Skin epidermis (tissue), 12 donors: ENCODE data around the gene KCNIP1.

Experiments
- H3K27ac ChIP-seq, 21 experiments: fragments of 200-600 bp; sonication (generic) in 11 of 21; one replicate each; pipeline ENCODE4 v1.5.0; 2020; ENCODE audit warnings: mild to moderate bottlenecking in 3 of 21, inconsistent platforms in 2 of 21, moderate library complexity in 2 of 21
- H3K4me3 ChIP-seq, 7 experiments: fragments of 200-600 bp; sonication (generic) in 2 of 7; one replicate each; pipeline ENCODE4 v1.5.0; 2020; ENCODE audit warnings: inconsistent platforms in 2 of 7, mild to moderate bottlenecking in 2 of 7, moderate library complexity in 1 of 7

KCNIP1 gene

DNA sequence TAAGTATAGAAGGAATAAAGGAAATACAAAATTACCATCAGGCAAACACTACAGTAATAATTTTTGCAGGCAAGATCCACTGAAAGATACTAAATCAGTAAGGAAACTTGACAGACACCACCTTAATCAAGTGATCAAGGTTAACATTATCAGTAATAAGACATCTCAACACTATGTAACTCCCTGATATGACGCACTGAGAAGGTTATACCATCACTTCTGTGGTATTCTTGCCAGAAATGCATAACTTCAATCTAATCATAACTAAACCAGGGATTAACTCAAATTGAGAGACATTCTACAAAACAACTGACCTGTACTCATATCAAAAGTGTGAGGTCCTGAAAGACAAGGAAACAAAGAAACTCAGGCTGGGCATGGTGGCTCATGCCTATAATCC lies 227.2 kb downstream of the KCNIP1 start:
- H3K4me3 ChIP-seq: no peak overlapping the region
- H3K27ac ChIP-seq: no peak overlapping the region

DNA sequence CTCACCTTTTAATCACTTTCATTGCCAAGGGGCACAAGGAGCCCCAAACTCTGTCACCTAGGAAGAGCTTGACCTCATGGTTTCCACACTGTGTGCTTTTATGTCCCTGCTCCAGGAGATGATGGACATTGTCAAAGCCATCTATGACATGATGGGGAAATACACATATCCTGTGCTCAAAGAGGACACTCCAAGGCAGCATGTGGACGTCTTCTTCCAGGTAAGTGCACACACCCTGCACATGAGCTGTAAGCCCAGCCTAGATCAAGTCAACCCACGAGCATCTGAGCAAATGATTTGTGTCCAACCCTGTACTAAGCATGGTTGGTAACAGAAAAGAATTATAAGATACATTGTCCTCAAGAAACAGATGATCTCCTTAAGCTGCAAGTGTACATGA lies 228.9 kb downstream of the KCNIP1 start:
- Histone ChIP-seq H3K4me3 (no peak overlapping the region), H3K27ac (no peak overlapping the region)

DNA sequence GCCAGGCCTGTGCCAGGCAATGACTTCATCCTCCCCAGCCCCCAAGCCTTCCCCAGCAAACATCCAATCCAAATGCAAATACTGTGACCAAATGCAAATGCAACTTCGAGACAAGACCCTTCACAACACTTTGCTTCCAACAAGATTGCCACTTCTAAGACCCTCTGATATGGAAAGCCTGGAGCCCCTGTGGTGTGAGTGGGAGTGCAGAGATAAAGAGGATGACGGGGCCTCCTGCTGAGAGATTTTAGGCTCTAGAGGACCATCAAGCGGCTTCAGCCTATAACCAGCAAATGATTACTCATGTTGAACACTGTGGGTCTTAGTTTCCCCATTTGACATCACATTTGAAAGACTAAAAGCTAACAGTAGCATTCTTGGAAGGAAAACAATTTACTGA lies 233.1 kb downstream of the KCNIP1 start:
- Histone ChIP-seq H3K4me3 (no peak overlapping the region), H3K27ac (no peak overlapping the region)

DNA sequence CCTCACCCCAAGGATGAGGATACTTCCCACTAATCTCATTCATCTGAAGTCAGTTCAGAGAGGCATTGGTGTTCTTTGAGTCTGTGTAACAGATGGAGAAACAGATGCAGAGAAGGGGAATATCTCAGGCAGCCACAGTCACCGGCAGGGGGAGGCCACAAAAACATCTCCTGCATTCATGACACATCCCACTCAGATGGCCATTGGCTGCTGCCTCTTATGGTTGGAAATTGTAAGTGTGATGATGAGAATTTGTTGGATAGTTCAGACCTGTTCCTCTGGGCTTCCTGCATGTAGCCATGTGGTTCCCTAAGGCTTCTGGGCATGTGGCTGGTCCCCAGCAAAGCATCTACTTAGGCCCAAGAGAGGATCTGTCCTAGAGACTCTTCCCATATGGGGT lies 233.8 kb downstream of the KCNIP1 start:
- H3K27ac ChIP-seq: no peak overlapping the region

DNA sequence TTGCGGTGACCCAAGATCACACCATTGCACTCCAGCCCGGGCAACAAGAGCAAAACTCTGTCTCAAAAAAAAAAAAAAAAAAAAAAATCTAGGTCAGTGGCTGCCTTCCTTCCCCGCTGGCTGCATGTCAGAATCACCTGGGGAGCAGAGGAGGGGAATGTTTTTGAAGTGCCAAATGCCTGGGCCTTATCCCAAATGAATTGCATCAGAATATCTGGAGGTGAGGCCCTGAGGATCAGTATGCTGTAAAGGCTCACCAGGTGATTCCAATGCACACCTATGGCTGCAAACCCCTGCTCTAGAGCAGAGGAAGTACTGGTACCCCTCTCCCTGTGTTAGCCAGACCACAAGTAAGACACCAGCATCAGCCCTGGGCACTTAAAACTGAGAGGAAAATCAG lies 235.0 kb downstream of the KCNIP1 start:
- Histone ChIP-seq H3K4me3 (no peak overlapping the region), H3K27ac (no peak overlapping the region)

More for the DNA sequence above, 233.8 kb downstream of the KCNIP1 start:
- H3K4me3 ChIP-seq: no peak overlapping the region

DNA sequence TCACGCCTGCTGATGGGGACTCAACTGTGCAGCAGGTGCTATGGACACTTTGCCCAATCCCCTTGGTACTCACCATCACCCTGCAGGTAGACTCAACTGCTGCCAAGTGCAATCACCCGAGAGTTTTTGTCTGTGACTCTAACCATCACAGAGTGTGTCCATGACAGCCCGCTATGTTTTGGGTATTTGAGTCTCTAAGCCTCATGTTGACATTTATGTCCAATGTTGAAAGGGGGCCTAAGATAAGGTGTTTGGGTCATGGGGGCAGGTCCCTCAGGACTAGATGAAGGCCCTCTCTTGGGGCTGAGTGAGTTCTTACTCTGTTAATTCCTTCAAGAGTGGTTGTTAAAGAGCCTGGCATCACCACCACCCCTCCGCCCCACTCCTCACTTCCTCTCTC lies 235.6 kb downstream of the KCNIP1 start:
- Histone ChIP-seq H3K4me3 (no peak overlapping the region), H3K27ac (no peak overlapping the region)

DNA sequence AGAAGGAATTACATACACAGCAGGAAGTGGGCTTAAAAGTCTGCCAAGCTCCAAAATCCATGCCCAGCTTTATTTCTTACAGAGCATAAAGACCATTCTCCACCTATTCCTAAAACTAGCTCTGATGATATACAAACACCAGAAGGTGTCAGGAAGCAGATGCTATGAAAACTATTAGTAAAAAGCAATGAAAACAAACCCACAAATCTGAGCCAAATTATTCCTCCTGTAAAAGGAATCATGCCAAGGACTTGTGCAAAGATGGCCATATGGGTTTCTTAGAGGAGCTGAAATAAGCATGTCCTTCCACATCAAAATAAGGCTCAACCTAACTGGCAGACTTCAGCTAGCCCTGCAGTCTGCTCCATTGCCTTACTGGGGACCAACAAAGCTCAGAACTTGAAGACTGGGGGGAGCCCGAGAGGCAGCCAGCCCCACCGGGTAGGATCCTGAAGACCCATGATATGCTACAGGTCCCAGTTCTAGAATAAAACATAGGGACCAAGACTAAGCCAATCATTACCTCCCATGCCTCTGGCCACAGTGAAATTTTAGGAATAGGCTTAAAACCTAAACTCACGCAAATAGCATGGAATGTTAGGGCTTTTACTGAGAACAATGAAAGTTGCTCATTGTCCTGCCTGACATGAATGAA lies 236.9 kb downstream of the KCNIP1 start:
- Histone ChIP-seq H3K27ac (no peak overlapping the region), H3K4me3 (no peak overlapping the region)

DNA sequence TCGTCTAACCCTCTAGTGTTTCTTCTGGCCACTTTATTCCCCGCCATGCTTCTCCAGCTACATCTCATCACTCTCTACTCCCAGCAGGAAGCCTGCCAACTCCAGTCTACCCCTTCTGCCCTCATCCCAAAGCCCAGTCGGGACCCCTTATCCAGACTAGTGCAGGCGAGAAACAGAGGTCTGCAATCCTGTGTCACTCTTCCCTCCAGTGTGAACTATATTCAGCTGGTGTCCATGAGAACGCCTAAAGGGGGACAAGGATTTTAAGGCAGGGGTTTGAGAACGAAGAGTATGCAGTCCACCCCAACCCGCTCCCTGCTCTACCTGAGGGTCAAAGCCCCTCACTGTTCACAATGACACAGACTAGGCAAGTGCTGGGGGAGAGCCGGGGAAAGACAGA lies 238.0 kb downstream of the KCNIP1 start:
- H3K4me3 ChIP-seq: no peak overlapping the region
- no peak overlapping the region for H3K27ac ChIP-seq

DNA sequence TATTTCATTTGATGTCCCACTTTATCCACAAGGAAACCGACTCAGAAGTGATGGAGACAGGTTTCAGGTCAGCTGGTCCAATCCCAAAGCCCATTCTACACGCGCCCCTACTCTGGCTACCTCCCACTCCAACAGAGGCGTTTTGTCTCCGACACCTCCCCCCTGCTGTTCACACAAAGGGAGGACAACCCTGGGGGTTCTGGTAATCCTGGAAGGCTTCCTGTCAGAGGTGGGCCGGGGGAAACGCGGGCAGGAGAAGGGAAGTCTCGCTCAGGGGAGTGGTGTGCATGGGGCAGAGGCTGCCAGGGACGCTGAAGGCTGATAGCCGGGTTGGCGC lies 240.0 kb downstream of the KCNIP1 start:
- H3K27ac ChIP-seq: no peak overlapping the region
- H3K4me3 ChIP-seq: no peak overlapping the region

DNA sequence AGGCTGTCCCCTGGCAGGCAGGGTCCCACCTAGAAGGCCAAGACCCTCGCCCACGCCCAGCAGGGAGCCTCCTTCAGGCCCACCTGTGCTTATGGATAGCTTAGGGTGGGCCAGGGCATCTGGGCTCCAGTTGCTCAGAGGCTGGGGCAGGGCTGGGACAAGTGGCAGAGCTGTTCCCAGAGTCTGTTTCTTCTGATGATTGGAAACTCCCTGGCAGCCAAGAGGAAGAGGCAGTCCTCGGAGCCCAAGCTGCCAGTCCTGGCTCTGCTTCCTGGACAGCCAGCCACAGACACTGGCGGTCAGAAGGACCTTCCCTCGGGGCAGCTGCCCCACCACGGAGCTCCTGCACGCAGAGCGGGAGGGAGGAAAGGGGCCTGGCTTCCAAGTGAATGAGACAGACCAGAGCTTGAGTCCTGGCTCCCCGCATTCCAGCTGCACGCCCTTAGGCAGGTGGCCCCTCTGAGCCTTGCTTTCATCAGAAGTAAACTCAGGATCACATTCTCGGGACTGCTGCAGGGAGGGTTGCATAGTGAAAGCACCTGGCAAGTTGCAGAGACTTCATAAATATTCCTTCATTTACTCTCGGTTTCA lies 241.8 kb downstream of the KCNIP1 start:
- H3K27ac ChIP-seq: peak overlapping the region in 10 of 21 experiments; percentile 10 to 60 (median 38)
- no peak overlapping the region for H3K4me3 ChIP-seq

DNA sequence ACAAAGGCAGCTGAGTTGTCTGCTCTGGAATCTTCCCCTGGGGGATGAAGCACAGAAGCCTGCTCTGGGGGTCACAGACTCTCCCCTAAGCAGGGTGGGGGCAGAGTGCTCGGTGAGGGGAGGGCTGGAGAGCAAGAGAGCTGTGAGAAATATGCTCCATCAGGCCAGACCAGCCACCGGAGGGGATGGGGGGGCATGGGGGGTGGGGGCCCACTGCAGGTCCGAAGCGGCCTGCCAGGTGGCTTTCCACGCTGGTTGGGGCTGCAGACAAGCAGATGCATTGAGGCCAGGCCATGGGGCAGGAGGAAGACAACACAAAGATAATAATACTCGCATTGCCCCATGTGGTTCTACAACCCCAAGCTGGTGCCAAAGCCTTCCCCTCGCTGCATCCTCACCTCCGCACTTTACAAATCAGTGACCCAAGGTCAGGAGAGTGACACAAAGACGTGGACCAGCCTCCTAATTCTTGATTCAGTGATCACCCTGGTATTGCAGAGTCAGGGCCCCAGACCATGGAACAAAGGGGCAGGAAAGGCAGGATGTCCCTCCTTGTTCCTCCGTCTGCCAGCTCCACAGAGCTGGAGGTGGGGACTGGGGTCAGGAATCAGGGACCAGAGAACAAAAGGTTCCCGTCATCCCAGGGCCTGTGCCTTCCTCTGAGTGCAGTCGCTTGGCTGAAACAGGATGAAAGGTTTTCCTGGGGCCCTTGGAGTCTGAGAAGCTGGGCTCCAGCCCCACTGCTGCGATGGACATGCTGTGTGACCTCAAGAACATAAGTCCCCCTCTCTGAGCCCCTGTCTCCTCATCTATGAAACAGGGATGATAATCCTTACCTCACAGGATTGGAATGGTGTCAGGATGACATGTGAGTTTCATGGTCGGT lies 242.5 kb downstream of the KCNIP1 start:
- Histone ChIP-seq H3K4me3 (no peak overlapping the region), H3K27ac (peak overlapping the region in 7 of 21 experiments; percentile 14 to 60 (median 36))

DNA sequence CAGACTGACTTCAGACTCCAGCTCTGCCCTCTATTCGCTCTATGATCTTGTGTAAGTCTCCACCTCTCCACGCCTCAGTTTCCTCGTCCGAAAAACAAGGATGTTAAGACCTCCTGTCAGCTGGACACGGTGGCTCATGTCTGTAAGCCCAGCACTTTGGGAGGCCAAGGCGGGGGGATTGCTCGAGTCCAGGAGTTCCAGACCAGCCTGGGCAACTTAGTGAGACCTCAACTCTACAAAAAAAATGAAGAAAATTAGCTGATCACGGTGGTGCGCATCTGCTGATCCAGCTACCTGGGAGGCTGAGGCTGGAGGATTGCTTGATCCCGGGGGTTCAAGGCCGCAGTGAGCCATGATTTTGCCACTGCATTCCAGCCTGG lies 243.1 kb downstream of the KCNIP1 start:
- no peak overlapping the region for H3K27ac ChIP-seq
- H3K4me3 ChIP-seq: no peak overlapping the region

DNA sequence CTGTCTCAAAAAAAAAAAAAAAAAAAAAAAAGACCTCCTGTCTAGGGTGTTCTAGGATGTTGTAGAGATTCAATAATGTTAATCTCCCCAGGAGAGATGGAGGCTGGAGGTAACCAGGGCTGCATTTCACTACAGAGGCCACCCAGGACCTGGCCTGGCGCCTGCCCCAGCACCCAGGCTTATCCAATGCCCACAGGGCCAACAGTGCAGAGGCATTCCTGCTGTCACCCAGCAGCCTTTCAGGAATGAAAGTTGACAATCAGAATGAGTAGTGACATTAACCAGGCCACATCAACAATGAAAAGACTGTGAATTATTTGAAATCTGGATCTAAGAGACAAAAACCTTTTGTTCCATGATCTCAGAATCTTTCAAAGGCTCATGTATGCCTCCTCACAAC lies 243.5 kb downstream of the KCNIP1 start:
- no peak overlapping the region for H3K4me3 ChIP-seq
- no peak overlapping the region for H3K27ac ChIP-seq

DNA sequence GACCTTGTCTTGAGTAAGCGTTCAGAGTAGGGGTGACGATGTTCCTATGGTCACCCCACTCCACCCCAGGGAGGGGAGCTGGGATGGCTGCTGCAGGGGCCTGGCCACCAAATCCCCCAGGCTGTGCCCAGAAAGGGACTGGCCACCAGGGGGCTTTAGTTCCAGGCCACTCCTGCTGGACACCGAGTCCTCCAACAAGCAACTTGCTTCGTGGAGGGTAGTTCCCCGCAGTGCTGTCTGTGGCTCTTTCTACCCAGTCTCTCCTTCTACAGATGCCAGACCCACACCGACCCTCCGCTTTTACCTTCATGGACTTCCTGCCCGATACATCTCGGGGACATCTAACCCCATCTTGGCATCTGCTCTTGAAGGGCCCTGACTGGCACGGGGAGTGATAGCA lies 244.0 kb downstream of the KCNIP1 start:
- Histone ChIP-seq H3K4me3 (no peak overlapping the region), H3K27ac (no peak overlapping the region)

DNA sequence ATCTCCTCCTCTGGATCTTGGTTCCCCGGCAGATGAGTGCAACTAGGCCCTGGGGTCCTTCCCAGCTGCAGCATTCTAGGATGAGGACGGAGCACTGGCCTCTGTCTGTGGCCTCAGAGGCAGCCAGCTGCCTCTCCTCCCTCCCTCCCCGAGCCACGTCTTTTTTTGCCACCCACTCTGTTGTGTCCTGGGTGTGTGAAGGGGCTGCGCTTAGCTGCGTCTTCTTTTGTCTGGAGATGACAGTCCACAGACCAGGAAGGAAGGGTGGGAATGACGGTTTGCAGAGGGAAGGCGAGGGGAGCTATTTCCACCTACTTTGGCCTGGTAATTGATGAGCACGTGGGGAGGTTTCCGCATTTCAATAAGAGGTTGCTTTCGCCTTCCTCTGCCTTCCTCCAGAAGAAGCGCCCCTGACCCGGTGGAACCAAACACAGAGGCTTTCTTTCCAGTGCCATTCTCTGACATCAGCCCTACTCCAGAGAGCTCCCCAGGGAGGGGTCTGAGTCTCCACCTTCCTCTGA lies 245.2 kb downstream of the KCNIP1 start:
- H3K27ac ChIP-seq: no peak overlapping the region

DNA sequence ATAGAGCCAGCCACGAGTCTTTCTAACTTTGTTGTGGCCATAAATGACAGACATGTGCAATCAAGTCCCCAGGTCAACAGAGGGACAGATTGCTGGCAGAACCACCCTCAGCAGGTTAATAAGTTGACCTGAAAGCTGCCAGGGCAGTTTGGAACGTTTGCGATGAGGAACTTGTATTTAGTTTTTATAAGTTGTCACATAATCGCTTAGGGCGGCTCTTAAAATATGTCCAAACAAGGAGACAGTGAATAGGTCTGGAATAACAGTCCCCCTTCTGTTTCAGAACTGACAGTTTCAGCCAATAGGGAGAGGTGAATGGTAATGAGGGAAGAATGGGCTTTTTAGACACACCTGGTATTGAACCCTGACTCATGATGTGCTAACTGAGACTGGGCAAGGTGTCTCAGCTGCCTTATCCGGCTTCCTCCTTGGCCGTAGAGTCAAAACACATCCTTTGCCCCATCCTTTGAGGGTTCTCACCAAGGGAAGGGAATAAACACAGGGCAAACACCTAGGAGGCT lies 246.2 kb downstream of the KCNIP1 start:
- no peak overlapping the region for H3K27ac ChIP-seq

More for the DNA sequence above, 245.2 kb downstream of the KCNIP1 start:
- H3K4me3 ChIP-seq: no peak overlapping the region

DNA sequence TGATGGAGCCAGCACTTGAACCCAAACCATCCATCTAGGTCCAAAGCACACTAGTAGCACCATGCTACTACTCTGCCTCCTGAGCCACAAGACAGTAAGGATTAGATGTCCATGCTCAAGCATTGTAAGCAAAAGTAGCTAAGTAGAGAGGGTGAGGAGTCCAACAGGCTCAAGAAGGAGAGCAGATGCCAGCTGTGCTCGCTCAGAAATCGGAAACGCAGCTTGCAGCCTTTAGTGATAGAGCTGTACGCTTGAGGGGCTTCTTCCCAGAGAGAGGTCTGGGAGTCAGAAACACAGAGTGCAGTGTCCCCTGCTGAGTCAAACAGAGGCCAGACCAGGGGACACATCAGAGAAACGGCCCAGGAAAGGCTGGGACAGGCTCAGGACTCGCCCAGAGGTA lies 247.0 kb downstream of the KCNIP1 start:
- no peak overlapping the region for H3K27ac ChIP-seq

More for the DNA sequence above, 246.2 kb downstream of the KCNIP1 start:
- no peak overlapping the region for H3K4me3 ChIP-seq

DNA sequence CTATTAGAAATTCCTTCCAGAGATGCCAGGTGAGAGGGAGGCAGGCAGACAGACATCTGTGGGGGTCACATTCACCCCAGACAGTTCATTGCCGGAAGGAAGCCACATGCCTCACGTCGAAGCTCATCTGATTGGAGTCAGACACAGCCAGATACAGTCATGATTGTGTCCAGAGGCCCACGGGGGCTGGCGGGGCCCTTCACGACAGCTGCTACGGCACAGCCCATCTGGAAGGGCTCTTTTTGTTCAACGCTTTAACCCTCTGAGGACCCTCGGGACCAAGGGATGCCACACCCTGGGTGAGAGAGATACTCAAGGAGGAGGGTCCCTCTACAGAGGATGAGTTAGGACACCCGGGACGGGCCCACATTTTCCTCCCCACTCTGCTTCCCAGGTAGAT lies 247.8 kb downstream of the KCNIP1 start:
- peak overlapping the region in 2 of 21 experiments; percentile 38 to 49 for H3K27ac ChIP-seq

More for the DNA sequence above, 247.0 kb downstream of the KCNIP1 start:
- no peak overlapping the region for H3K4me3 ChIP-seq

DNA sequence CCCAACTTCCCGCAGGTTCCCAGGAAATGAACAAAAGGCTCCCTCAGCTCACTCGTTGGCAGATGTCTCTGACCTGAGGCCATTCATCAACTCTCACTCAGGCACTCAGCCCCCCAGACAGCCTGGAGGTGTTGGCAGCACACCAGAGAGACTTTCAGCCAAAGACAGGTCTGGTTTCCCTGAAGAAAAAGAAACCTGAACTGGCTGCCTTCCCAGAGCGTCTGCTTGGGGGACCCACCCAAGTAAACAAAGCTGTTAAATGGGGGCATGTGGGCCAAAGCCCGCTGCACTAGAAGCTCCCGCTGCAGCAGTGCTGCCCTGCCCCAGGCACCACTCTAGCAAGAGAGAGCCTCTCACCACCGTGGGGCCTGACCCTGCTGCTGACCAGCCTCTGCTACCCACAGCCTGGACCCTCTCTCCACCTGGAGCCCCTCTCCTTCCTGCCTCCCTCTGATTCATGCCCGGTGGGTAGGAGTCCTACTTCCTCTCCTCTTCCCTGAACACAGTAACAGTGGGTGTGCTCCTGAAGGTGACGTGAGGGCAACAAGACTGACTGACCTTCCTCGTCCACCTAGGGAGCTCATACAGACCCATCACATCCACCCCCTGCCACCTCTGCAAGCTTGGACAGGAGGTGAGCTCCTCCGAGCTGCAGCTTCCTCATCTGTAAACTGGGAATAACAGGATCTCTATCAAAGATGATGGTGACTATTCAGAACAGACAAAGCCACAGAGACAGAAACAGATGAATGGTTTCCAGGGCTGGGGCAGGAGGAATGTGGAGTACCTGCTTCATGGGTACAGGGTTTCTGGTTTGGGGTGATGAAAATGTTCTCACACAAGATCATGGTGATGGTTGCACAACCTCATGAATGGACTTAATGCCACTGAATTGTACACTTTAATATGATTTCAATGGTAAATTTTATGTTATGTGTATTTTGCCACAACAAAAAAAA lies 248.7 kb downstream of the KCNIP1 start:
- H3K27ac ChIP-seq: peak overlapping the region in 3 of 21 experiments; percentile 3 to 49 (median 38)
- no peak overlapping the region for H3K4me3 ChIP-seq

More for the DNA sequence above, 247.8 kb downstream of the KCNIP1 start:
- H3K4me3 ChIP-seq: no peak overlapping the region
